IgD-negative memory B cell (primary cell): Measurements from ENCODE around the gene ANO1. TPM values are rescaled to one million over a fixed set of nuclear protein-coding genes. Genes with fewer than 3 reads are reported as not detected.
A peak's percentile ranks its signal among the peaks of the same experiment; 100 is the strongest.
"Not testable (repeated sequence)": the region's sequence is repeated elsewhere in the genome, so short reads cannot be mapped to it uniquely, and the experiment has no call there.

Experiments used
- H3K27ac Mint-ChIP-seq, 3 donors: one replicate each; pipeline ENCODE4 v1.8.0; 2020 to 2022; ENCODE audit warnings: mild to moderate bottlenecking in 3 of 3, mixed read lengths in 3 of 3, moderate library complexity in 1 of 3
- H3K27me3 Mint-ChIP-seq: one replicate; pipeline ENCODE4 v1.8.0; 2021; ENCODE audit warnings: mixed read lengths
- H3K36me3 Mint-ChIP-seq: one replicate; pipeline ENCODE4 v1.8.0; 2020; ENCODE audit warnings: mild to moderate bottlenecking, mixed read lengths
- H3K4me1 Mint-ChIP-seq, 3 donors: one replicate each; pipeline ENCODE4 v1.8.0; 2020 to 2022; ENCODE audit warnings: mixed read lengths in 3 of 3, mild to moderate bottlenecking in 1 of 3
- H3K4me3 Mint-ChIP-seq, 4 donors: one replicate each; pipeline ENCODE4 v1.8.0; 2020 to 2022; ENCODE audit warnings: mild to moderate bottlenecking in 4 of 4, mixed read lengths in 4 of 4, moderate library complexity in 3 of 4
- H3K9me3 Mint-ChIP-seq, 3 donors: one replicate each; pipeline ENCODE4 v1.8.0; 2020 to 2021; ENCODE audit warnings: mixed read lengths in 3 of 3, mild to moderate bottlenecking in 1 of 3
- polyA plus RNA-seq: library from polyadenylated mRNA; unstranded; fragments of 300-500 nt; fragmentation: Illumina TruSeq; gene quantifications from one replicate; pipeline ENCODE4 v1.2.3, GENCODE V29; 2021

The ANO1 gene
- polyA plus RNA-seq, 1 donor from 2014 or later = not detected

DNA sequence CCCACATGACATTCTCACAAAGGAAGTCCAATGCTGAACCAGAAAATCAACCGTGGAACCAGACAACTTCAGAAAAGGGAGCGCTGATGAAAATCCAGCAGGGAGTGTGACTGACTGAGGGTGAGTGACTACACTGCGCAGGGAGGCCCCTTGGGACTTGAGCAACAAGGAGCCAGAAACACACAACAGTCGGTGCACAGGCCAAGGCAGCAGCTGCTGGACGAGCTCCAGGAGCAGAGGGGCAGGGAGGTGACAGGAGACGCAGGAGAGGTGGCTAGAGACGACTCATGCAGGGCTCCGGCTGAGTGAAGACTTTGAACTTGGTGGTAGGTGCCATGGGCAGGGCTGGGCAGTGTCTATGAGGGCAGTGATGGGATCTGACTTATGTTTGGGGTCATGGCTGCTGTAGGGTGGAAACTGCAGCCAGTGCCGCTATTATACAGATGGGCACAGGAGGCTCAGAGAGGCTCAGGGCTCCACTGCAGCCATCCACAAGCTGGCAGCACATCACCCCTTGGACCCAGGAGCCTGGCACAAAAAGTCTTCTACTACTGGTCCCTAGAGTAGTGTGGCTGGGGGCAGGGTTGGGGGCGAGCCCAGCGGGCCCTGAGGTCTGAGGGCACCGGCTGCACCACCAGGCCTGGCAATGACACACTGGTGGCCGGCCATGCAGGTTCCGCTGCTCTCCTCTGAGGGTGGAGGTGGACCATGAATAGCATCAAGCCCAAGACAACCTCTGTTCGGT, 114.7 kb downstream of the ANO1 start:
- H3K4me3 Mint-ChIP-seq = no peak overlapping the region
- no peaks in the 10 kb centered on the region for H3K36me3 Mint-ChIP-seq
- peaks cover 9% of the 10 kb centered on the region for H3K27me3 Mint-ChIP-seq
- H3K4me1 Mint-ChIP-seq = peaks cover 0 to 3% (median 3%) of the 10 kb centered on the region in 3 donors
- H3K27ac Mint-ChIP-seq = no peak overlapping the region
- H3K9me3 Mint-ChIP-seq = no peaks in the 10 kb centered on the region

DNA sequence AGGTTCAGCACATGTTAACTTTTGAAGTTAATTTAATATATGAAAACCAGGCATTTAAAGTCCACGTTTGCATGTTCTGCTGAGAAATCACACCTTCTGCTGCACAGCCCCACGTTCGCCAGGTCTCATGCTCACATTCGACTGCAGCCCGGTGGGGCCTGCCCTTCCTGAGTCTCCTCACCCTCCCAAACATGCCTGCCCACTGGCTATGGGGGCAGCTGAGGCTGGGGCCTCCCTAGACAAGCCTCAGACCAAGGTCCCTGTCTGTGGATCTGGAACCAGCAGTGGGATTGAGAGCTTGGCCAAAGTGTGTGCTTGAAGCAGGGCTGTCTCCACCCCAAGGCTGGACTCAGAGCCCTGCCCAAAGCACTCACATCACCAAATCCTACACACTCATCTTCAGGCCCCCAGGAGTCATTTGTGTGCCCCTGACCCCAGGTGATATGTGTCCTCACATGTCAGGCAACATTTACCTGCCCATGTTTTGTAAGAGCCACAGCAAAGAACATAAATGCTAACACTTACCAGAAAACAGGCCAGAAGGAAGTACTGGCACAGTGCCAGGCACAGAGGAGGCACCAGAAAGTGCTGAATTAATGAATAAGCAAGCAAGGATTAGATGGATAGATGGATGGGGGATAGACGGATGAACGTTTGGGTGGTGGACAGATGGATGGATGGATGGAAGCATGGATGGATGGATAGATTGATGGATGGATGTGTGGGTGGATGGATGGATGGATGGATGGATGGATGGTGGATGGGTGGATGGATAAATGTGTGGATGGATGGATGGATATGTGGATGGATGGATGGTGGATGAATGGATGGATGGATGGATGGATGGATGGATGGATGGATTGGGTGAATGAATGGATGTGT, 115.5 kb downstream of the ANO1 start:
- Mint-ChIP-seq H3K27ac (no peak overlapping the region), H3K36me3 (no peaks in the 10 kb centered on the region)

DNA sequence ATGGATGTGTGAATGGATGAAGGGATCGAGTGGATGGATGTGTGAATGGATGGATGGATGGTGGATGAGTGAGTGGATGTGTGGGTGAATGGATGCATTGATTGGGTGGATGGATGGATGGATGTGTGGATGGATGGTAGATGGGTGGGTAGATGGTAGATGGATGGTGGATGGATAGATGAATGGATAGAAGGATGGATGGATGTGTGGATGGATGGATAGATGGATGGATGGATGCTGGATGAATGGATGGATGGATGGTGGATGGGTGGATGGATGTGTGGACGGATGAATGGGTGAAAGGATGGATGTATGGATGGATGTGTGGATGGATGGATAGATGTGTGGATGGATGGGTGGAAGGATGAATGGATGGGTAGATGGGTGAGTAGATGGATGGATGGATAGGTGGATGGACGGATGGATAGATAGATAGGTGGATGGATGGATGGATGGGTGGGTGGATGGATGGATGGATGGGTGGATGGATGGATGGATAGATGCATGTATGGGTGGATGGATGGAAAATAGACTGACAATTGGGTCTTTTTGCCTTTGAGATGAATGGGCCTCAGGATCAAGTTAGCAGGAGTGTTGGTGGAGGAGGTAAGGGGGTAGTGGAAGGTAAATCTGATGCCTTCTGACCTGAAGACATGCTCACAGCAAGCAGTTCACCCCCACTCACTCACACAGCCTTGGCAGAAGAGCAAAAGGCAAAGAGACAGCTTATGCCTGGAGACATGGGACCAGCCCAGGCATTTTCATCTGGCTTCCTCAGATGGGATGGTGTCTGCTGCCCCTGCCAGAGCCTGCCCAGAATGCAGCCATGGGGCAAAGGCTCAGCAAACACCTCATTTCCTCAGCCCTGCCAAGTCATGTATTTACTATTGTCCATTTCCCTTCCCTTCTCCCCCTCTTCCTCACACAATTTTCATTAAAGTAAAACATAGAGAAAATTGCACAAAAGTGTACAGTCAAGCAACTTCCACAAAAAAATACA, 117.0 kb downstream of the ANO1 start:
- no peak overlapping the region for H3K4me3 Mint-ChIP-seq
- no peaks in the 10 kb centered on the region for H3K36me3 Mint-ChIP-seq
- H3K27me3 Mint-ChIP-seq = peaks cover 9% of the 10 kb centered on the region
- H3K27ac Mint-ChIP-seq = no peak overlapping the region
- H3K9me3 Mint-ChIP-seq = no peaks in the 10 kb centered on the region
- H3K4me1 Mint-ChIP-seq = peaks cover 0 to 5% (median 3%) of the 10 kb centered on the region in 3 donors

More for the DNA sequence above, 115.5 kb downstream of the ANO1 start:
- no peaks in the 10 kb centered on the region for H3K9me3 Mint-ChIP-seq
- H3K4me1 Mint-ChIP-seq = peaks cover 0 to 3% (median 3%) of the 10 kb centered on the region in 3 donors
- H3K27me3 Mint-ChIP-seq = peaks cover 7% of the 10 kb centered on the region
- H3K4me3 Mint-ChIP-seq = peak overlapping the region in 1 of 4 donors; percentile 63

DNA sequence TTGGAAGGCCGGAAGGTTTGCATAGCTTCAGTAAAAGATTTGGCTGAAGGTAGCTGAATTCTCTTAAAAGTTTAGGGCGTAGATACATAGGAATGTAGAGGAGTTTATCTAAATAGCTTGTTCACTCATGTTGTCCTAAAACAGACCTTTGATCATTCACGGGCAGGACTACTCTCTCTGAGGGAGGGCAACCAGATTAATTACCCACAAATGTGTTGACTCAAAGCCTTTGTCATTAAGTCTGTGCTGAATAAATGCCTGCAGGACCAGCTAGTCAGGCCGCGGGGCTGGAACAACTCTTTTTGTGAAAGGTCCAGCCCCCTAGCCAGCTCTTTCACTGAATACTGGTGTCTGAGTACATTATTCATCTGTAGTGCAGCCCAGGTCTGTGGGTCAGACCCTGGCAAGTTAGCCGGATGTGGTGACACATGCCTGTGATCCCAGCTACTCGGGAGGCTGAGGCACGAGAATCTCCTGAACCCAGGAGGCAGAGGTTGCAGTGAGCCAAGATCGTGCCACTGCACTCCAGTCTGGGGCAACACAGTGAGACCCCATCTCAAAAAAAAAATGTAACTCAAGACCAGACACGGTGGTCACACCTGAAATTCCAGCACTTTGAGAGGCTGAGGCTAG, 122.2 kb downstream of the ANO1 start:
- Mint-ChIP-seq H3K4me3 (peak overlapping the region in 1 of 4 donors; percentile 55), H3K27ac (peak overlapping the region in 1 of 3 donors; percentile 53), H3K36me3 (no peaks in the 10 kb centered on the region), H3K9me3 (no peaks in the 10 kb centered on the region), H3K27me3 (peaks cover 3% of the 10 kb centered on the region), H3K4me1 (peaks cover 6 to 20% (median 19%) of the 10 kb centered on the region in 3 donors)

DNA sequence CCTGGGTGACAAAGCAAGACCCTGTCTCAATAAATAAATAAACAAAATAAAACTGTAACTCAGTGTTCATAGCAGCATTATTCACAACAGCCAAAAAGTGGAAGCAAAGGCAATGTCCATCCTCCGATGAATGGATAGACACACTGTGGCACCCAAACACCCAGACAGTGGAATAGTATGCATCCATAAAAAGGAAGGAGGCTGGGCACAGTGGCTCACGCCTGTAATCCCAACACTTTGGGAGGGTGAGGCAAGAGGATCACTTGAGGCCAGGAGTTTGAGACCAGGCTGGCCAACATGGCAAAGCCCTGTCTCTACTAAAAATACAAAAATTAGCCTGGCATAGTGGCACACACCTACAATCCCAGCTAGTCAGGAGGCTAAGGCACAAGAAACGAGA, 122.9 kb downstream of the ANO1 start:
- Mint-ChIP-seq H3K27ac (peak overlapping the region in 1 of 3 donors; percentile 53), H3K4me1 (peaks cover 6 to 25% (median 22%) of the 10 kb centered on the region in 3 donors), H3K4me3 (peak overlapping the region in 3 of 4 donors; percentile 38 to 50 (median 44))
- not testable (repeated sequence) for H3K27me3 Mint-ChIP-seq, H3K36me3 Mint-ChIP-seq, H3K9me3 Mint-ChIP-seq

DNA sequence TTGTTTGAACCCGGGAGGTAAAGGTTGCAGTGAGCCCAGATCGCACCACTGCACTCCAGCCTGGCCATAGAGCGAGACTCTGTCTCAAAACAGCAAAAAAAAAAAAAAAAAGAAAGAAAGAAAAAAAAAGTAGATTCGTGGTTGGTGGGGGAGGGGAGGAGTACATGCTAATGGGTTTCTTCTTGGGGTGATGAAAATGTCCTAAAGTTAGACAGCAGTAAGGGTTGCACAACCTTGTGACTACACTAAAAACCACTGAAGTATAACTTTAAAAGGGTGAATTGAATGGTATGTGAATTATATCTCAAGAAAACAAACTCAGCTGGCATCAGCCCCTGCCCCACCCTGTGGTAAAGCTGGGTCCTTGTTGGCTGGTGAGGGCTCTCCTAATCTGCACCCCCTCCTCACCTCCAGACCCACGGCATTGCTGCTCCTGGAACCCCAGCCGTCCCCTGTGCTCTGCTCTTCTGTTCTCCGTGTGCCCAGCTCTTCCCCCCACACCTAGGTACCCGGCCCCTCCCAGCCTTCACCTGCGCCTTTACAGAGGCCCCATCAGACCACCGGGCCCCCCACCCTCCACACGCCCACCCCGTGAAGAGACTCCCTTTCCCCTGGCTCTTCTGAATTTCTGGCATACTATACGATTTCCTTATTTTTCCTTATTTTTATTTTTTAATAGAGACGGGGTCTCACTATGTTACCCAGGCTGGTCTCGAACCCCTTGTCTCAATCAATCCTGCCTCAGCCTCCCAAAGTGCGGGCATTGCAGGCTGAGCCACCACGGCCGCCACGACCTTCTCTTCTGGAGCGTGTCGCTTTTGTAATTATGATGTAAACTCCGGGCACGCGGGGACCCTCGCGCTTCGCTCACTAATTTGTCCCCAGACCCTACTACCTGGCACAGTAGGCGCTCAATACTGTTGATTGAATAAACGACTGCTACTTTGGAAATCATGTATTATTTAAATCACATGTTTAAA, 124.1 kb downstream of the ANO1 start:
- H3K27ac Mint-ChIP-seq = peak overlapping the region; percentile 86 to 95 (median 95)
- peak overlapping the region; percentile 90 to 98 (median 96) for H3K4me3 Mint-ChIP-seq
- peaks cover 2% of the 10 kb centered on the region for H3K36me3 Mint-ChIP-seq
- peaks cover 2% of the 10 kb centered on the region for H3K27me3 Mint-ChIP-seq
- H3K9me3 Mint-ChIP-seq = no peaks in the 10 kb centered on the region
- peaks cover 8 to 26% (median 24%) of the 10 kb centered on the region in 3 donors for H3K4me1 Mint-ChIP-seq

DNA sequence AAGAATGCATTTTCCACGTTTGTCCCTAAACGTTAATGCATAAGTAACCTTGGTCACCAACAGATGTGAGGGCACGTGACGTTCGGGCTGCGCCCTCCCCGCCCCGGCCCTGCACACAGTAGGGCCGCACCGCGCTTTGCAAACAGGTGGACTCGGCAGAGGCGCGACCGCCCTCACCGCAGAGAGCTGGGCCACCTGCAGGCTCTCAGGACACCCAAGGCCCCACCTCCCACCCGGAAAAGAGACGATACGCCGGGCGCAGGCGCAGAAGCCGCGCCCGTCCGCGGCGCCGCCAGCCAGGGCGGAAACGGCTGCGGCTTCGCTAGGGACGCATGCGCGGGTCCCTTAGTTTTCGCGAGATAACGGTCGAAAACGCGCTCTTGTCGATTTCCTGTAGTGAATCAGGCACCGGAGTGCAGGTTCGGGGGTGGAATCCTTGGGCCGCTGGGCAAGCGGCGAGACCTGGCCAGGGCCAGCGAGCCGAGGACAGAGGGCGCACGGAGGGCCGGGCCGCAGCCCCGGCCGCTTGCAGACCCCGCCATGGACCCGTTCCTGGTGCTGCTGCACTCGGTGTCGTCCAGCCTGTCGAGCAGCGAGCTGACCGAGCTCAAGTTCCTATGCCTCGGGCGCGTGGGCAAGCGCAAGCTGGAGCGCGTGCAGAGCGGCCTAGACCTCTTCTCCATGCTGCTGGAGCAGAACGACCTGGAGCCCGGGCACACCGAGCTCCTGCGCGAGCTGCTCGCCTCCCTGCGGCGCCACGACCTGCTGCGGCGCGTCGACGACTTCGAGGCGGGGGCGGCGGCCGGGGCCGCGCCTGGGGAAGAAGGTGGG, 125.0 kb downstream of the ANO1 start, which contains the start of gene FADD:
Gene FADD, plus strand, starts transcription at position 377 of the 831 bp plus-strand sequence. Its CDS starts 164 bp downstream, at position 541.
- Mint-ChIP-seq H3K27ac (peak within 1 kb of the TSS; percentile 88 to 95 (median 95)), H3K4me1 (peaks cover 11 to 26% (median 24%) of the 10 kb centered on the region in 3 donors), H3K36me3 (peaks cover 2% of the 10 kb centered on the region), H3K4me3 (peak within 1 kb of the TSS; percentile 90 to 98 (median 96)), H3K27me3 (peaks cover 2% of the 10 kb centered on the region), H3K9me3 (no peaks in the 10 kb centered on the region)

DNA sequence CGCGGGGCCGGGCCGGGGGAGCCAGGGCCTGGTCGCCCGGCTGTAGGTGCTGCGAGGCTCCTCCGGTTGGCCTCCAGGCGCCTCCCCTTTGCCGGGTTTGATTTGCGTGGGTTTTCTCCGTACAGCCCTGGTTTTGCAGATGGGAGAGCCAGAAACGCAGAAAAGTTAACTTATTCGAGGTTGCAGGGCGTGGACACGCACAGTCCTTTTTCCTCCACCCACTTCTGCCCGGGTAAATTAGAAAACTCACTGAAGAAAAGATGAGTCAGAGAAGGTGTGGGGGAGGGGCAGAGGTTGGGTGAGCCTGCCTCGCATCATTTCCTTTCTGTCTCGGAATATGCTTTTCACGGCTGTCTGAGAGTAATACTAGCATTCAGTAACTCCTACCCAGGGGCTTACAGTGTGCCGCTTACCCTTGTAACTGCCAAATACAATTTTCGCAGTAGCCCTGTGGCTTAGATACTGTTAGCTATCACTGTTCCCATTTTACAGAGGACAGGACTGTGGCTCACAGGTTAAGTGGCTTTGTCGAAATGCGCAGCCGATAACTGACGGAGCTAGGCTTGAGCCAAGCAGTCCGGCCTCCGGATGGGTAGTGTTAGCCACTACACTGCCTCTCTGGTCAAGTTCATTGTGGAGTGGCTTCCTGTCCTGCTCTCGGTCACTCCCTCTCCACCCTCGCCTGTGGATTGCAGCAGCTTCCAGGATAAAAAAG, 125.8 kb downstream of the ANO1 start:
- Mint-ChIP-seq H3K4me1 (peaks cover 11 to 26% (median 23%) of the 10 kb centered on the region in 3 donors), H3K36me3 (peaks cover 2% of the 10 kb centered on the region)

DNA sequence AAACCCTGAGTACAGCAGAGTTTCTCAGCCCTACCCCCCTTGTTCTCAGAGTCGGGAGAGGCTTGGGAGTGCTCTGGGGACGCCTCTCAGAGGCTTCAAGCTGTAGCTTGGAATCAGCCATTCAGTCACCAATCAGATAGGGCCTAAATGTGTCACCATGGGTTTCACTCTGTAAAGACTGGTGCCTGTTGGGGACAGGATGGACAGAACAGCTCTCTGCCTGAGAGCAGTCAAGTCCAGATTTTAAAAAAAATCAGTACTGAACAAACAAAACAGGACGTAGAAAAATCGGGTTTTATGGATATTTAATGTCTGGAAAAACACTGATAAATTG, 126.3 kb downstream of the ANO1 start:
- H3K36me3 Mint-ChIP-seq = peaks cover 5% of the 10 kb centered on the region
- H3K9me3 Mint-ChIP-seq = no peaks in the 10 kb centered on the region
- no peaks in the 10 kb centered on the region for H3K27me3 Mint-ChIP-seq
- H3K4me1 Mint-ChIP-seq = peaks cover 11 to 26% (median 26%) of the 10 kb centered on the region in 3 donors
- peak overlapping the region; percentile 90 to 98 (median 96) for H3K4me3 Mint-ChIP-seq
- H3K27ac Mint-ChIP-seq = peak overlapping the region; percentile 36 to 92 (median 88)

More for the DNA sequence above, 125.8 kb downstream of the ANO1 start:
- H3K27ac Mint-ChIP-seq = peak overlapping the region; percentile 88 to 95 (median 92)
- H3K9me3 Mint-ChIP-seq = no peaks in the 10 kb centered on the region
- peak overlapping the region; percentile 90 to 98 (median 96) for H3K4me3 Mint-ChIP-seq
- peaks cover 2% of the 10 kb centered on the region for H3K27me3 Mint-ChIP-seq

DNA sequence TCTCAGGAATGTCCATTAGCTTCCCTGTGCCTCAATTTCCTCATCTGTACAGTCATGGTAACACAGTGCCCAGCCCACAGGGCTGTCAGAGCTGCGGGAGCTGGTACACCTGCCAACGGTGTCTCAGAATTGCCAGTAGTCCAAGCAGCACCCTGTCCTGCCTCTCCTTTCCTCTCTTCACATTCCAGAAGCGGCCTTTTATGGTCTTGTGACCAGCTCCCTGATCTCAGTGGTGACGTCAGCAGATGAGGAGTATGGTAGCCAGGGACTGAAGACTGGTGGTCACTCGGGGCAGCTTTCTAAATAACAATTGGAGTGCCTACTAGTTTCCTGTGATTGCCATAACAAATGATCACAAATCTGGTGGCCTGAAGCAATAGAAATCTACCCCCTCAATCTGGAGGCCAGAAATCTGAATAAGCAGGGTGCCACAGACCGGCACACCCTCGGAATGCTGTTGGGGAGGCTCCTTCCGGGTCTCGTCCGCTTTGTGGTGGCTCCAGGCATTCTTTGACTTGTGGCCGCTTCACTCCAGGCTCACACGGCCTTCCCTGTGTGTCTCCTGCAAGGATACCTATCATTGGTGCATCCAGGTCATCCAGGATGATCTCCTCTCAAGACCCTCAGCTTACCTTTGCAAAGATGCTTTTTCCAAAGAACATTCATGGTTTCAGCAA, 127.1 kb downstream of the ANO1 start:
- Mint-ChIP-seq H3K27ac (peak overlapping the region in 1 of 3 donors; percentile 36), H3K4me1 (peaks cover 11 to 28% (median 27%) of the 10 kb centered on the region in 3 donors), H3K4me3 (peak overlapping the region; percentile 63 to 98 (median 93)), H3K36me3 (peaks cover 6% of the 10 kb centered on the region), H3K9me3 (no peaks in the 10 kb centered on the region), H3K27me3 (no peaks in the 10 kb centered on the region)

DNA sequence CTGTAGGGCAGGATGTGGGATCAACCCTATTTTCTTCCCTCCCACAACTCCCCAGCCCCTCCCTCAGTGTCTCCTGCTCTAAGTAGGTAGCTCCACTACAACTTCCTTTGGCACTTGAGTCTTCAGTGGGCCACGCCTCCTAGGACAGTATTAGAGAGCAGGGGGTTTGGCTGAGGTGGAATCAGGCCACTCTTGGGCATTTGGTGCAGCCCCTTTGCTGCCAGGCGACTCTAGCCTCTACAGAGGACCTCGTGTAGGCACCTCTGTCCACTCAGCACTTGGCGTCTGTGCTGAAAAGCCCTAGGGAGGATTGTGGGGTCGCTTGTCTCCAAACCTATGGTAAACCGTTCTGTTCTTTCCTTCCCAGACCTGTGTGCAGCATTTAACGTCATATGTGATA, 127.6 kb downstream of the ANO1 start:
- H3K9me3 Mint-ChIP-seq = no peaks in the 10 kb centered on the region

More for the DNA sequence above, 127.6 kb downstream of the ANO1 start:
- H3K36me3 Mint-ChIP-seq = peaks cover 6% of the 10 kb centered on the region
- no peaks in the 10 kb centered on the region for H3K27me3 Mint-ChIP-seq
- H3K4me1 Mint-ChIP-seq = peaks cover 11 to 28% (median 27%) of the 10 kb centered on the region in 3 donors
- peak overlapping the region in 3 of 4 donors; percentile 47 to 98 (median 58) for H3K4me3 Mint-ChIP-seq
- H3K27ac Mint-ChIP-seq = peak overlapping the region in 1 of 3 donors; percentile 36
